Mesenchymal stem cell (in vitro differentiated cells and primary cell): ENCODE results near the gene MIEN1.

Experiments used
- DNase-seq: peaks from one replicate; pipeline ENCODE4 v3.0.0-alpha.2; 2013
- H2AFZ ChIP-seq: one replicate; pipeline ENCODE4 v1.6.1; 2013; ENCODE audit warnings: low read depth, mild to moderate bottlenecking, control low read depth, inconsistent platforms, low read length, moderate library complexity
- H2AK5ac ChIP-seq: 2 replicates; pipeline ENCODE4 v1.6.1; 2013; ENCODE audit warnings: low read length, moderate library complexity, mild to moderate bottlenecking, inconsistent platforms; ENCODE audit not compliant: severe bottlenecking
- H2BK120ac ChIP-seq: one replicate; pipeline ENCODE4 v1.6.1; 2013; ENCODE audit warnings: low read depth, mild to moderate bottlenecking, inconsistent platforms, low read length, moderate library complexity
- H2BK12ac ChIP-seq, 2 experiments: one replicate each; pipeline ENCODE4 v1.6.1; 2013; ENCODE audit warnings: inconsistent platforms in 2 of 2, low read length in 2 of 2, mild to moderate bottlenecking in 2 of 2, moderate library complexity in 2 of 2, control low read depth in 1 of 2
- H2BK15ac ChIP-seq: one replicate; pipeline ENCODE4 v1.6.1; 2013; ENCODE audit warnings: mild to moderate bottlenecking, low read depth, inconsistent platforms; ENCODE audit not compliant: poor library complexity, severe bottlenecking
- H2BK5ac ChIP-seq: 2 replicates; pipeline ENCODE4 v1.6.1; 2013; ENCODE audit warnings: low read depth, mild to moderate bottlenecking, low read length, control low read depth, inconsistent platforms; ENCODE audit not compliant: poor library complexity, severe bottlenecking
- H3K14ac ChIP-seq, 2 experiments: one replicate each; pipeline ENCODE4 v1.6.1; 2013; ENCODE audit warnings: inconsistent platforms in 2 of 2, low read length in 2 of 2, control low read depth in 1 of 2, mild to moderate bottlenecking in 1 of 2, moderate library complexity in 1 of 2
- H3K18ac ChIP-seq, 2 experiments: one replicate each; pipeline ENCODE4 v1.6.1; 2013; ENCODE audit warnings: inconsistent platforms in 2 of 2, low read length in 2 of 2, control low read depth in 1 of 2, low read depth in 1 of 2, mild to moderate bottlenecking in 1 of 2
- H3K23ac ChIP-seq, 2 experiments: one replicate each; pipeline ENCODE4 v1.6.1; 2013; ENCODE audit warnings: inconsistent platforms in 2 of 2, low read length in 2 of 2, mild to moderate bottlenecking in 2 of 2, moderate library complexity in 2 of 2, control low read depth in 1 of 2
- H3K27ac ChIP-seq: 2 replicates; pipeline ENCODE4 v1.5.1; 2013; ENCODE audit warnings: mild to moderate bottlenecking, moderate library complexity, low read length, control low read depth, inconsistent platforms; ENCODE audit not compliant: poor library complexity, severe bottlenecking
- H3K27me3 ChIP-seq, 2 experiments: 2 replicates each; pipeline versions ENCODE4 v1.6.1 to v1.7.0; 2013; ENCODE audit warnings: low read length in 2 of 2, mild to moderate bottlenecking in 2 of 2, moderate library complexity in 2 of 2, control low read depth in 1 of 2, inconsistent platforms in 1 of 2; ENCODE audit not compliant: control insufficient read depth in 1 of 2, insufficient read depth in 1 of 2
- H3K36me3 ChIP-seq, 2 experiments: 2 replicates each; pipeline versions ENCODE4 v1.6.1 to v1.7.0; 2013; ENCODE audit warnings: low read length in 2 of 2, control low read depth in 1 of 2, inconsistent platforms in 1 of 2, low read depth in 1 of 2, mild to moderate bottlenecking in 1 of 2; ENCODE audit not compliant: insufficient read depth in 2 of 2, control insufficient read depth in 1 of 2
- H3K4ac ChIP-seq, 2 experiments: one replicate each; pipeline ENCODE4 v1.6.1; 2013; ENCODE audit warnings: inconsistent platforms in 2 of 2, low read length in 2 of 2, mild to moderate bottlenecking in 2 of 2, moderate library complexity in 2 of 2, control low read depth in 1 of 2, low read depth in 1 of 2
- H3K4me1 ChIP-seq: 2 replicates; pipeline ENCODE4 v1.6.1; 2013; ENCODE audit warnings: low read depth, low read length, control low read depth; ENCODE audit not compliant: control insufficient read depth, insufficient read depth
- H3K4me2 ChIP-seq: 2 replicates; pipeline ENCODE4 v1.6.1; 2013; ENCODE audit warnings: low read length, mild to moderate bottlenecking, inconsistent platforms; ENCODE audit not compliant: poor library complexity, severe bottlenecking
- H3K4me3 ChIP-seq, 2 experiments: 2 replicates each; pipeline versions ENCODE4 v1.5.1 to v1.7.0; 2013; ENCODE audit warnings: low read length in 2 of 2, mild to moderate bottlenecking in 2 of 2, control low read depth in 1 of 2, low read depth in 1 of 2; ENCODE audit not compliant: insufficient read depth in 1 of 2
- H3K79me1 ChIP-seq: replicated peaks from 2 replicates; pipeline ENCODE4 v1.6.1; 2013; ENCODE audit warnings: mild to moderate bottlenecking, control low read depth, low read length, inconsistent platforms; ENCODE audit not compliant: poor library complexity, severe bottlenecking
- H3K9ac ChIP-seq: 2 replicates; pipeline ENCODE4 v1.7.0; 2013; ENCODE audit warnings: mild to moderate bottlenecking, low read length, moderate library complexity
- H3K9me3 ChIP-seq: 2 replicates; pipeline ENCODE4 v1.7.0; 2013; ENCODE audit warnings: mild to moderate bottlenecking, low read length; ENCODE audit not compliant: control insufficient read depth
- H4K8ac ChIP-seq: one replicate; pipeline ENCODE4 v1.6.1; 2013; ENCODE audit warnings: inconsistent platforms, mild to moderate bottlenecking, low read length, moderate library complexity
- H4K91ac ChIP-seq: one replicate; pipeline ENCODE4 v1.6.1; 2013; ENCODE audit warnings: mild to moderate bottlenecking, low read length, inconsistent platforms
- WGBS: methylation state at CpG from one replicate; pipeline ENCODE4 v1.1.7; 2013; ENCODE audit warnings: mixed read lengths; 5-methylcytosine and 5-hydroxymethylcytosine counted together

Gene MIEN1

DNA sequence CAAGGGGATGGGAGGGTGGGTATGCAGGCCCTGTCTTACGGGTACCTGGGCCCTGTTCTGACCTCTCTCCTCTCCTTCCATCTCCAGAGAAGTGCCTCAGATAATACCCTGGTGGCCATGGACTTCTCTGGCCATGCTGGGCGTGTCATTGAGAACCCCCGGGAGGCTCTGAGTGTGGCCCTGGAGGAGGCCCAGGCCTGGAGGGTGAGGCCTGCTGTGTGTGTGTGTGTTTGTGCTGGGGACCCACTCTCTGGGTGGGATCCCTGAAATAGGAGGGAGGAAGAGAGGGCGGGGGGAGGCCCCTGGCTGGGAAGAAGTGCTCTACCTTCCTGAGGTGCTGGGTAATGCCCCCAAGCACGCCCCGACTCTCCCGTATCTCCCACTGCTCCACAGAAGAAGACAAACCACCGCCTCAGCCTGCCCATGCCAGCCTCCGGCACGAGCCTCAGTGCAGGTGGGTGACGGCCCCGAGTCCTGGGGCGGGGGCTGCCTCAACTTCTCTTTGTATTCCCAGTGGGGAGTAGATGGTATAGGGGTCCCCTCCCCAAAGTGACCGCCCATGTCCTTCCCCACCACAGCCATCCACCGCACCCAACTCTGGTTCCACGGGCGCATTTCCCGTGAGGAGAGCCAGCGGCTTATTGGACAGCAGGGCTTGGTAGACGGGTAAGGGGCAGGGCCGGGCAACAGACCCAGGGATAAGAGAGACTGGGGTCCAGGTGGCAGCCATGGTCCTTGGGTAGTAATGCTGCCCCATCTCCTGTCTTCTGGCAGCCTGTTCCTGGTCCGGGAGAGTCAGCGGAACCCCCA is 15.2 kb upstream of the MIEN1 start:
- no peak overlapping the region for H2AFZ ChIP-seq
- H3K36me3 ChIP-seq, result peaks cover 0 to 60% of the 10 kb centered on the region in 2 experiments
- no peak overlapping the region for H3K18ac ChIP-seq

DNA sequence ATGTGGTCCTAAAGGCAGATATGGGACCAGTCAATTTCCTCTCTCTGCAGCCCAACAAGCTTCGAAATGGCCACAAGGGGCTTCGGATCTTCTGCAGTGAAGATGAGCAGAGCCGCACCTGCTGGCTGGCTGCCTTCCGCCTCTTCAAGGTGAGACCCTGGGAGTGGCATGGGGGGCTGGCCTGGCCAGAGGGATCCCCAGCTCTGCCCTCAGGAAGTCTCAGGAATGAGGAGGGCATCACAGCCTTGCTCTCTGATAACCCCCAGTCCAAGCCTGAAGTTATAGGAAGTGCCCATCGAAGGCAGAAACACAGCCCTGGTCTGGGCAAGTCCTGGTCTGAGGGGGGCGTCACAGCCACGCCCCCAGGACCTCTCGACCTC is 14.5 kb upstream of the MIEN1 start:
- H4K8ac ChIP-seq, result no peak overlapping the region
- no peak overlapping the region for H2BK5ac ChIP-seq
- H4K91ac ChIP-seq, result no peak overlapping the region
- H3K27me3 ChIP-seq, result peaks cover 0 to 6% of the 10 kb centered on the region in 2 experiments
- H2BK120ac ChIP-seq, result no peak overlapping the region
- peaks cover 18% of the 10 kb centered on the region for H3K79me1 ChIP-seq
- H3K4ac ChIP-seq, result no peak overlapping the region
- H3K9ac ChIP-seq, result no peak overlapping the region
- peaks cover 17% of the 10 kb centered on the region for H3K4me1 ChIP-seq
- no peak overlapping the region for H3K18ac ChIP-seq
- no peak overlapping the region for H2BK15ac ChIP-seq
- H3K23ac ChIP-seq, result no peak overlapping the region
- no peak overlapping the region for H2BK12ac ChIP-seq
- no peak overlapping the region for H2AFZ ChIP-seq
- H3K4me2 ChIP-seq, result no peak overlapping the region
- no peak for DNase-seq
- no peak overlapping the region for H3K27ac ChIP-seq
- WGBS, result 76% methylated on average over 8 of the region's 8 CpGs
- no peaks in the 10 kb centered on the region for H3K9me3 ChIP-seq
- peaks cover 0 to 60% of the 10 kb centered on the region in 2 experiments for H3K36me3 ChIP-seq
- no peak overlapping the region for H3K14ac ChIP-seq
- no peak overlapping the region for H3K4me3 ChIP-seq
- no peak overlapping the region for H2AK5ac ChIP-seq

More for the DNA sequence above, 15.2 kb upstream of the MIEN1 start:
- Histone ChIP-seq H3K4ac (no peak overlapping the region), H3K9me3 (no peaks in the 10 kb centered on the region), H3K4me3 (no peak overlapping the region), H2BK5ac (no peak overlapping the region), H3K23ac (no peak overlapping the region), H3K9ac (no peak overlapping the region), H2BK12ac (no peak overlapping the region), H2BK15ac (no peak overlapping the region), H3K14ac (no peak overlapping the region), H2BK120ac (no peak overlapping the region), H3K4me2 (no peak overlapping the region), H2AK5ac (no peak overlapping the region), H4K91ac (no peak overlapping the region), H4K8ac (no peak overlapping the region), H3K27ac (no peak overlapping the region), H3K4me1 (peaks cover 16% of the 10 kb centered on the region), H3K27me3 (peaks cover 0 to 6% of the 10 kb centered on the region in 2 experiments), H3K79me1 (peaks cover 18% of the 10 kb centered on the region)
- 93% methylated on average over 15 of the region's 23 CpGs for WGBS
- no peak for DNase-seq

DNA sequence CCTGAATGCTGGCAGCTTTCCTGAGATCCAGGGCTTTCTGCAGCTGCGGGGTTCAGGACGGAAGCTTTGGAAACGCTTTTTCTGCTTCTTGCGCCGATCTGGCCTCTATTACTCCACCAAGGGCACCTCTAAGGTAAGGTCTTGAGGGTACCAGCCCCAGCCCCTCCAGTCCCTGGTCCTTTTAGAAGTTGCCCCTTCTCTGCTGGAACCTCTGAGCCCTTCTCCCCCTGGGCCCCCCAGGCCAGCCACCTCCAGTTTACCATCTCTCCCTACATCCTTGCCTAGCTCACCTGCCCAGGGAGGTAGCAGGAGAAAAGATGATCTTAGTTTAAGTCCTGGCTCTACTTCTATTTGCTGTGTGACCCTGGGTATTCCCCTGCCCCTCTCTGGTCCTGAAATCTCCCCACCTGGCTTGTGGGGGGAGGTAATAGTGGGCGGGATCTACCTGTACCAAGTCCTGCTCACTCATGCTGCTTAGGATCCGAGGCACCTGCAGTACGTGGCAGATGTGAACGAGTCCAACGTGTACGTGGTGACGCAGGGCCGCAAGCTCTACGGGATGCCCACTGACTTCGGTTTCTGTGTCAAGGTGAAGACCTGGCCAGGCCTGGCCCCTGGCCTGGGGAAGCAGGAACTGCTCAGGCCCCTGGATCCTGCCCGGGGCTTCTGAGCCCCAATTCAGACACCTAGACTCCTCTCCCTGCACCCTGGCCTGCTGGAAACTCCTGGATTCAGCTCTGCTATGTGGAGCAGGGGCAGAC is 13.9 kb upstream of the MIEN1 start:
- no peak overlapping the region for H2BK120ac ChIP-seq
- H3K4me1 ChIP-seq, result peaks cover 22% of the 10 kb centered on the region
- no peak overlapping the region for H3K9ac ChIP-seq
- no peak overlapping the region for H3K4me3 ChIP-seq
- no peak overlapping the region for H3K4ac ChIP-seq
- H3K18ac ChIP-seq, result no peak overlapping the region
- H2BK15ac ChIP-seq, result no peak overlapping the region
- H3K4me2 ChIP-seq, result no peak overlapping the region
- no peak overlapping the region for H4K8ac ChIP-seq
- no peak overlapping the region for H2AFZ ChIP-seq
- H2BK12ac ChIP-seq, result no peak overlapping the region
- peaks cover 0 to 8% of the 10 kb centered on the region in 2 experiments for H3K27me3 ChIP-seq
- H3K27ac ChIP-seq, result no peak overlapping the region
- H3K79me1 ChIP-seq, result peaks cover 18% of the 10 kb centered on the region
- H3K23ac ChIP-seq, result no peak overlapping the region
- 89% methylated on average over 16 of the region's 16 CpGs for WGBS
- peak overlapping the region; percentile 10 for H4K91ac ChIP-seq
- no peak overlapping the region for H3K14ac ChIP-seq
- no peak for DNase-seq
- H2BK5ac ChIP-seq, result no peak overlapping the region
- no peak overlapping the region for H2AK5ac ChIP-seq
- peaks cover 0 to 60% of the 10 kb centered on the region in 2 experiments for H3K36me3 ChIP-seq
- no peaks in the 10 kb centered on the region for H3K9me3 ChIP-seq

DNA sequence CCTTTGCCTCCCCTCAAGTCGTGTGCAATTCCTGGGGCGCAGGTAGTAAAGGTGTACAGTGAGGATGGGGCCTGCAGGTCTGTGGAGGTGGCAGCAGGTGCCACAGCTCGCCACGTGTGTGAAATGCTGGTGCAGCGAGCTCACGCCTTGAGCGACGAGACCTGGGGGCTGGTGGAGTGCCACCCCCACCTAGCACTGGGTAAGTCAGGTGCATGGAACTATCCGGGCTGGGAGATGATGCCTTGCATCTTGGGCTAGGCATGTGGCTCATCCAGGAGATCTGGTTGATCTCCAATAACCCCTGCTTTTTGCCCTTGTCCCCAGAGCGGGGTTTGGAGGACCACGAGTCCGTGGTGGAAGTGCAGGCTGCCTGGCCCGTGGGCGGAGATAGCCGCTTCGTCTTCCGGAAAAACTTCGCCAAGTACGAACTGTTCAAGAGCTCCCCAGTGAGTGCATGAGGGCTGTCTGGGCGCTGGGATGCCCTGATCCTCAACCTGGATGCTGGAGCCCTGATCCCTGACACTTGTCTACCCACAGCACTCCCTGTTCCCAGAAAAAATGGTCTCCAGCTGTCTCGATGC is 12.6 kb upstream of the MIEN1 start:
- no peak overlapping the region for H3K4me2 ChIP-seq
- no peak overlapping the region for H3K9ac ChIP-seq
- H3K14ac ChIP-seq, result no peak overlapping the region
- peaks cover 20% of the 10 kb centered on the region for H3K79me1 ChIP-seq
- H2BK120ac ChIP-seq, result no peak overlapping the region
- H2BK12ac ChIP-seq, result no peak overlapping the region
- no peaks in the 10 kb centered on the region for H3K9me3 ChIP-seq
- no peak overlapping the region for H3K27ac ChIP-seq
- peak overlapping the region; percentile 34 for H2AK5ac ChIP-seq
- no peak overlapping the region for H3K4ac ChIP-seq
- no peak overlapping the region for H3K4me3 ChIP-seq
- no peak overlapping the region for H4K91ac ChIP-seq
- no peak overlapping the region for H4K8ac ChIP-seq
- WGBS, result 88% methylated on average over 21 of the region's 21 CpGs
- no peak overlapping the region for H3K23ac ChIP-seq
- peaks cover 0 to 60% of the 10 kb centered on the region in 2 experiments for H3K36me3 ChIP-seq
- peaks cover 0 to 8% of the 10 kb centered on the region in 2 experiments for H3K27me3 ChIP-seq
- H2AFZ ChIP-seq, result no peak overlapping the region
- DNase-seq, result no peak
- no peak overlapping the region for H2BK5ac ChIP-seq
- H3K4me1 ChIP-seq, result peaks cover 25% of the 10 kb centered on the region
- H3K18ac ChIP-seq, result no peak overlapping the region
- H2BK15ac ChIP-seq, result no peak overlapping the region
